HEK293 (cell line): ENCODE results near the gene GRK7.

Source experiments
- HOXA7 ChIP-seq: sonication (generic); formaldehyde crosslinking; IDR thresholded peaks from 2 replicates; pipeline ENCODE4 v1.8.1; 2022; ENCODE audit warnings: missing genetic modification reagents, borderline replicate concordance
- REST ChIP-seq: fragments of 450-650 bp; formaldehyde crosslinking; IDR thresholded peaks from 2 replicates; pipeline ENCODE4 v1.5.1; 2016; ENCODE audit warnings: missing biosample characterization, missing genetic modification characterization
- TCF7L2 ChIP-seq: IDR thresholded peaks from 2 replicates; pipeline ENCODE4 v1.6.1; 2011; ENCODE audit warnings: low read depth, mild to moderate bottlenecking, inconsistent platforms, low read length, moderate library complexity, borderline replicate concordance
- ZNF23 ChIP-seq: fragments of 450-650 bp; formaldehyde crosslinking; IDR thresholded peaks from 2 replicates; pipeline ENCODE4 v1.5.1; 2016; ENCODE audit warnings: missing biosample characterization, missing genetic modification characterization, borderline replicate concordance
- ZNF677 ChIP-seq: fragments of 450-650 bp; IDR thresholded peaks from 2 replicates; pipeline ENCODE4 v1.5.0; 2018; ENCODE audit warnings: missing biosample characterization, mild to moderate bottlenecking, missing genetic modification characterization, moderate library complexity
- TF ChIP-seq, protein P1 (sequence below): fragments of 450-650 bp; formaldehyde crosslinking; IDR thresholded peaks from 2 replicates; pipeline ENCODE4 v1.5.1; 2016; ENCODE audit warnings: missing biosample characterization, missing genetic modification characterization
- TF ChIP-seq, protein P2 (sequence below): fragments of 450-650 bp; formaldehyde crosslinking; IDR thresholded peaks from 2 replicates; pipeline ENCODE4 v1.5.1; 2016; ENCODE audit warnings: missing biosample characterization, missing genetic modification characterization

- TF ChIP-seq ZNF677 (tag by site-specific recombination), result no peak
- no peak for TF ChIP-seq TCF7L2
- TF ChIP-seq, protein P1, sequence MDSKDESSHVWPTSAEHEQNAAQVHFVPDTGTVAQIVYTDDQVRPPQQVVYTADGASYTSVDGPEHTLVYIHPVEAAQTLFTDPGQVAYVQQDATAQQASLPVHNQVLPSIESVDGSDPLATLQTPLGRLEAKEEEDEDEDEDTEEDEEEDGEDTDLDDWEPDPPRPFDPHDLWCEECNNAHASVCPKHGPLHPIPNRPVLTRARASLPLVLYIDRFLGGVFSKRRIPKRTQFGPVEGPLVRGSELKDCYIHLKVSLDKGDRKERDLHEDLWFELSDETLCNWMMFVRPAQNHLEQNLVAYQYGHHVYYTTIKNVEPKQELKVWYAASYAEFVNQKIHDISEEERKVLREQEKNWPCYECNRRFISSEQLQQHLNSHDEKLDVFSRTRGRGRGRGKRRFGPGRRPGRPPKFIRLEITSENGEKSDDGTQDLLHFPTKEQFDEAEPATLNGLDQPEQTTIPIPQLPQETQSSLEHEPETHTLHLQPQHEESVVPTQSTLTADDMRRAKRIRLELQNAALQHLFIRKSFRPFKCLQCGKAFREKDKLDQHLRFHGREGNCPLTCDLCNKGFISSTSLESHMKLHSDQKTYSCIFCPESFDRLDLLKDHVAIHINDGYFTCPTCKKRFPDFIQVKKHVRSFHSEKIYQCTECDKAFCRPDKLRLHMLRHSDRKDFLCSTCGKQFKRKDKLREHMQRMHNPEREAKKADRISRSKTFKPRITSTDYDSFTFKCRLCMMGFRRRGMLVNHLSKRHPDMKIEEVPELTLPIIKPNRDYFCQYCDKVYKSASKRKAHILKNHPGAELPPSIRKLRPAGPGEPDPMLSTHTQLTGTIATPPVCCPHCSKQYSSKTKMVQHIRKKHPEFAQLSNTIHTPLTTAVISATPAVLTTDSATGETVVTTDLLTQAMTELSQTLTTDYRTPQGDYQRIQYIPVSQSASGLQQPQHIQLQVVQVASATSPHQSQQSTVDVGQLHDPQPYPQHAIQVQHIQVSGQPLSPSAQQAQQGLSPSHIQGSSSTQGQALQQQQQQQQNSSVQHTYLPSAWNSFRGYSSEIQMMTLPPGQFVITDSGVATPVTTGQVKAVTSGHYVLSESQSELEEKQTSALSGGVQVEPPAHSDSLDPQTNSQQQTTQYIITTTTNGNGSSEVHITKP (tag by site-specific recombination), result no peak
- TF ChIP-seq REST (tag by site-specific recombination), result no peak
- TF ChIP-seq, protein P2, sequence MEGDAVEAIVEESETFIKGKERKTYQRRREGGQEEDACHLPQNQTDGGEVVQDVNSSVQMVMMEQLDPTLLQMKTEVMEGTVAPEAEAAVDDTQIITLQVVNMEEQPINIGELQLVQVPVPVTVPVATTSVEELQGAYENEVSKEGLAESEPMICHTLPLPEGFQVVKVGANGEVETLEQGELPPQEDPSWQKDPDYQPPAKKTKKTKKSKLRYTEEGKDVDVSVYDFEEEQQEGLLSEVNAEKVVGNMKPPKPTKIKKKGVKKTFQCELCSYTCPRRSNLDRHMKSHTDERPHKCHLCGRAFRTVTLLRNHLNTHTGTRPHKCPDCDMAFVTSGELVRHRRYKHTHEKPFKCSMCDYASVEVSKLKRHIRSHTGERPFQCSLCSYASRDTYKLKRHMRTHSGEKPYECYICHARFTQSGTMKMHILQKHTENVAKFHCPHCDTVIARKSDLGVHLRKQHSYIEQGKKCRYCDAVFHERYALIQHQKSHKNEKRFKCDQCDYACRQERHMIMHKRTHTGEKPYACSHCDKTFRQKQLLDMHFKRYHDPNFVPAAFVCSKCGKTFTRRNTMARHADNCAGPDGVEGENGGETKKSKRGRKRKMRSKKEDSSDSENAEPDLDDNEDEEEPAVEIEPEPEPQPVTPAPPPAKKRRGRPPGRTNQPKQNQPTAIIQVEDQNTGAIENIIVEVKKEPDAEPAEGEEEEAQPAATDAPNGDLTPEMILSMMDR (tag by site-specific recombination), result no peak
- TF ChIP-seq HOXA7 (CRISPR knock-in tag), result no peak
- TF ChIP-seq ZNF23 (tag by site-specific recombination), result no peak
Observed at GRCh38 chr3:141796889-141797781, 33.9 kb downstream of the GRK7 start.
